ENCODE data around the gene THADA.

THADA gene

GRCh38 chr2:43278564-43279220 is 317.1 kb downstream of the THADA start:
- no peak for DNase-seq (ENCODE audit: low read depth, low spot score)

- no peak for DNase-seq (ENCODE audit: low read depth, low spot score)
Measured at GRCh38 chr2:43276962-43277391, 318.9 kb downstream of the THADA start.

GRCh38 chr2:43276266-43276941 is 319.4 kb downstream of the THADA start:
- no peak for DNase-seq (ENCODE audit: low read depth, low spot score)

GRCh38 chr2:43274721-43275120 is 321.1 kb downstream of the THADA start:
- no peak for DNase-seq (ENCODE audit: low read depth, low spot score)

GRCh38 chr2:43274055-43274454 is 321.8 kb downstream of the THADA start:
- no peak for DNase-seq (ENCODE audit: low read depth, low spot score)

- DNase-seq (ENCODE audit: low read depth, low spot score) = no peak
Measured at GRCh38 chr2:43273529-43273928, 322.3 kb downstream of the THADA start.

- DNase-seq (ENCODE audit: low read depth, low spot score) = no peak
Measured at GRCh38 chr2:43270930-43271615, 324.8 kb downstream of the THADA start.

- no peak for DNase-seq (ENCODE audit: low read depth, low spot score)
Measured at GRCh38 chr2:43270461-43270860, 325.4 kb downstream of the THADA start.

- peak; percentile 21 for DNase-seq (ENCODE audit: low read depth, low spot score)
Measured at GRCh38 chr2:43269706-43270105, 326.1 kb downstream of the THADA start.

- DNase-seq (ENCODE audit: low read depth, low spot score) = peak; percentile 72
Measured at GRCh38 chr2:43269074-43269572, 326.7 kb downstream of the THADA start.

- DNase-seq (ENCODE audit: low read depth, low spot score) = no peak
Measured at GRCh38 chr2:43268066-43268953, 327.5 kb downstream of the THADA start.

- no peak for DNase-seq (ENCODE audit: low read depth, low spot score)
Measured at GRCh38 chr2:43267381-43267780, 328.5 kb downstream of the THADA start.

- DNase-seq (ENCODE audit: low read depth, low spot score) = no peak
Measured at GRCh38 chr2:43266711-43267111, 329.1 kb downstream of the THADA start.

- no peak for DNase-seq (ENCODE audit: low read depth, low spot score)
Measured at GRCh38 chr2:43265421-43265820, 330.4 kb downstream of the THADA start.

- no peak for DNase-seq (ENCODE audit: low read depth, low spot score)
Measured at GRCh38 chr2:43265001-43265400, 330.8 kb downstream of the THADA start.

GRCh38 chr2:43262951-43263350 is 332.9 kb downstream of the THADA start:
- DNase-seq (ENCODE audit: low read depth, low spot score) = no peak

- no peak for DNase-seq (ENCODE audit: low read depth, low spot score)
Measured at GRCh38 chr2:43262239-43262638, 333.6 kb downstream of the THADA start.

GRCh38 chr2:43259512-43259911 is 336.3 kb downstream of the THADA start:
- DNase-seq (ENCODE audit: low read depth, low spot score) = no peak

GRCh38 chr2:43258547-43259156 is 337.2 kb downstream of the THADA start:
- no peak for DNase-seq (ENCODE audit: low read depth, low spot score)

GRCh38 chr2:43255296-43255910 is 340.4 kb downstream of the THADA start:
- DNase-seq (ENCODE audit: low read depth, low spot score) = no peak

GRCh38 chr2:43254331-43254730 is 341.5 kb downstream of the THADA start:
- DNase-seq (ENCODE audit: low read depth, low spot score) = no peak

All from brain pericyte (primary cell).